ENCODE measurements around the gene FUCA1. TPM values are rescaled to one million over a fixed set of nuclear protein-coding genes. Genes with fewer than 3 reads are reported as not detected.

FUCA1 gene
- total and polyA plus RNA-seq, 10 of the 15 experiments (the other 5 are each of a cell fraction or from before 2014, with no cell fraction given): 33.3 to 117 (median 52.6) TPM

- ChIA-PET CTCF (interaction anchor here (0.6 to 4.2 kb wide), 16 partner anchors 9 to 144 kb away, joined by 3 to 220 read pairs (median 10); partner anchors contain the start of genes HMGCL and PITHD1), POLR2A (interaction anchor here (0.5 to 2.5 kb wide), 5 partner anchors 49 to 136 kb away, joined by 3 to 14 read pairs (median 3); partner anchors contain the start of gene HMGCL), RAD21 (ENCODE audit: unreplicated experiment) (interaction anchor here (0.6 to 3.8 kb wide), 12 partner anchors 8 to 217 kb away, joined by 3 to 175 read pairs (median 12); partner anchors contain the start of genes GALE and HMGCL), SMC1A (ENCODE audit: uncharacterized antibody, unreplicated experiment) (interaction anchor here (0.8 to 4.4 kb wide), 15 partner anchors 9 to 193 kb away, joined by 3 to 117 read pairs (median 9); partner anchors contain the start of gene PITHD1)
- Histone ChIP-seq H3K4me2 (ENCODE audit: control insufficient read depth, insufficient read depth) (peak overlapping the region; percentile 73; the same call in 1 of the 2 replicates), H3K36me3 (ENCODE audit: control insufficient read depth in 2 of 2, insufficient read depth in 2 of 2, low read length in 1 of 2) (no peaks in the 10 kb centered on the region), H3K27ac (ENCODE audit: control insufficient read depth, insufficient read depth) (peak overlapping the region; percentile 71), H3K9me3 (replicated peaks; ENCODE audit: control insufficient read depth, insufficient read depth, low read length) (no peaks in the 10 kb centered on the region), H3K79me2 (ENCODE audit: control insufficient read depth, insufficient read depth, low read length) (peaks cover 30% of the 10 kb centered on the region), H3K27me3 (replicated peaks in 1 of 2; ENCODE audit: control insufficient read depth in 2 of 2, insufficient read depth in 2 of 2, low read length in 1 of 2) (no peaks in the 10 kb centered on the region), H2AFZ (ENCODE audit: control insufficient read depth, low read depth, low read length) (no peak overlapping the region), H3K4me3 (no peak overlapping the region), H4K20me1 (ENCODE audit: control insufficient read depth, insufficient read depth) (no peaks in the 10 kb centered on the region), H3K4me1 (ENCODE audit: control insufficient read depth, insufficient read depth, low read length) (peaks cover 37% of the 10 kb centered on the region), H3K9ac (ENCODE audit: control insufficient read depth, insufficient read depth, low read length) (no peak overlapping the region; the same call in 1 of the 2 replicates)
- no peak for DNase-seq (ENCODE audit: low read depth, low spot score)
- in situ Hi-C loops (cut with MboI) (loop anchor here (5.0 kb wide), 2 partner anchors 108 to 143 kb away; no protein-coding TSS in a partner anchor), intact Hi-C loops (cut with micrococcal nuclease; ENCODE audit: unreplicated experiment) (no loop called here)
- FAIRE-seq: no peak
- no TSS peak for BruUV-seq (replicated peaks)
- 100% methylated on average over 3 of the region's 5 CpGs for WGBS (ENCODE audit: insufficient coverage, insufficient replicate concordance, low lambda C conversion rate, missing lambda C conversion rate)
- ATAC-seq: no peak
- TF ChIP-seq ZBTB33 (IDR thresholded peaks at IDR 0.05) (no peak), RAD21 (IDR thresholded peaks at IDR 0.05; ENCODE audit: insufficient read depth, low read depth, low read length) (peak; percentile 57), RAD51 (IDR thresholded peaks at IDR 0.05) (no peak), EED (IDR thresholded peaks at IDR 0.05; ENCODE audit: low read depth) (no peak), ZBTB11 (CRISPR knock-in tag; IDR thresholded peaks at IDR 0.05) (no peak), NR2C2 (IDR thresholded peaks at IDR 0.05; ENCODE audit: borderline replicate concordance, control insufficient read depth, insufficient read length, low read depth) (no peak), RELB (IDR thresholded peaks at IDR 0.05; ENCODE audit: low read depth) (no peak), EP300 (IDR thresholded peaks at IDR 0.05; ENCODE audit: borderline replicate concordance in 1 of 2, control insufficient read depth in 1 of 2, low read depth in 2 of 2, low read length in 2 of 2) (no peak), BCLAF1 (IDR thresholded peaks at IDR 0.05) (no peak), ZNF384 (IDR thresholded peaks at IDR 0.05; ENCODE audit: borderline replicate concordance, low read depth, low read length) (peak; percentile 85), YBX1 (IDR thresholded peaks at IDR 0.05) (no peak)
Observed at GRCh38 chr1:23915466-23915865, 47.4 kb upstream of the FUCA1 start.
